Upper lobe of right lung (tissue), 1 donor: ENCODE measurements around the gene SRP19. TPM values are rescaled to one million over a fixed set of nuclear protein-coding genes. Genes with fewer than 3 reads are reported as not detected.

Source experiments
- ATAC-seq: fragments of 200-7000 bp; cut with Tn5 transposase; one replicate; pipeline ENCODE4 v1.9.1; 2020; ENCODE audit warnings: mild to moderate bottlenecking, moderate library complexity
- DNase-seq: peaks from one replicate; pipeline ENCODE4 v3.0.0-alpha.2; 2020
- H3K27ac ChIP-seq: fragments of 200-600 bp; one replicate; pipeline ENCODE4 v1.8.0; 2022
- H3K27me3 ChIP-seq: fragments of 200-600 bp; one replicate; pipeline ENCODE4 v1.8.0; 2022; ENCODE audit warnings: mild to moderate bottlenecking
- H3K36me3 ChIP-seq: fragments of 200-600 bp; one replicate; pipeline ENCODE4 v1.8.0; 2022
- H3K4me1 ChIP-seq: fragments of 200-600 bp; one replicate; pipeline ENCODE4 v1.8.0; 2022
- H3K4me3 ChIP-seq: fragments of 200-600 bp; one replicate; pipeline ENCODE4 v1.8.0; 2022; ENCODE audit warnings: mild to moderate bottlenecking
- H3K9me3 ChIP-seq: fragments of 200-600 bp; one replicate; pipeline ENCODE4 v1.8.0; 2022
- CTCF ChIP-seq: fragments of 200-600 bp; IDR thresholded peaks from one replicate; pipeline ENCODE4 v1.8.0; 2022; ENCODE audit warnings: antibody characterized with exemption
- intact Hi-C: fragments of 100-400 bp; cut with DNase I; formaldehyde crosslinking; loops from one replicate; pipeline ENCODE4 v1.11.0; 2022
- total RNA-seq: library from RNA; stranded (reverse); fragmentation: NEBNext Ultra II Directional; extraction: Animal tissue kit (Norgen Biotek cat#: 25700); gene quantifications from one replicate; pipeline ENCODE4 v1.2.1, GENCODE V29; 2021
- donor health status: DM: no; HTN: yes; CAD: no; lungs with severe emphysema.

SRP19 gene
- total RNA-seq, 1 donor from 2014 or later = 22.8 TPM

GRCh38 chr5:112910529-112910928, 49.4 kb downstream of the SRP19 start:
- H3K36me3 ChIP-seq = peaks cover 38% of the 10 kb centered on the region
- no peak overlapping the region for H3K27ac ChIP-seq
- no peaks in the 10 kb centered on the region for H3K27me3 ChIP-seq
- no peaks in the 10 kb centered on the region for H3K9me3 ChIP-seq
- peaks cover 6% of the 10 kb centered on the region for H3K4me1 ChIP-seq
- ATAC-seq (no peak), DNase-seq (no peak)
- intact Hi-C loops = no loop called here
- H3K4me3 ChIP-seq = no peak overlapping the region
- no peak for TF ChIP-seq CTCF

DNA sequence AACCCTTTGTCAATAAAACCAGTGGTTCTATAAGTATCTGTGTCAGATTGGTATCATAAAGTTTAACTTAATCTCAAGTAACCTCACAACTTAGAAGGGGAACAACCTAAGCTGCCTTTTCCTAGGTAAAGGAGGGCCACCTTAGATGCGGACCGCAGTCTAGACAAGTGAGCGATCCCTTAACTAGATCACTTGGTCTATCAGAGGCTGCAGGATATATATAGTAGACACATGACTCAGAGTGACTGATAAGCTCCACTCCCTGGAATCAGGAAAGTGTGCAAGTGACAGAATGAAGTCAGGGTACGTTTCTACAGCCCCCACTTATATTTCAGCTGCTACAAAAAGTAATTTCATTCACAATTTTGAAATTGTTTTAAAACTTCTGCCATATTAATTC, 53.5 kb downstream of the SRP19 start:
- peaks cover 57% of the 10 kb centered on the region for H3K36me3 ChIP-seq
- TF ChIP-seq CTCF = no peak
- H3K4me3 ChIP-seq = no peak overlapping the region
- DNase-seq = no peak
- intact Hi-C loops = no loop called here
- peaks cover 36% of the 10 kb centered on the region for H3K4me1 ChIP-seq
- H3K27me3 ChIP-seq = no peaks in the 10 kb centered on the region
- no peak overlapping the region for H3K27ac ChIP-seq
- no peaks in the 10 kb centered on the region for H3K9me3 ChIP-seq
- ATAC-seq = no peak

- TF ChIP-seq CTCF = no peak
- no peak for DNase-seq
- intact Hi-C loops = no loop called here
- Histone ChIP-seq H3K27me3 (no peaks in the 10 kb centered on the region), H3K36me3 (peaks cover 48% of the 10 kb centered on the region), H3K4me3 (no peak overlapping the region), H3K4me1 (peaks cover 48% of the 10 kb centered on the region), H3K9me3 (no peaks in the 10 kb centered on the region), H3K27ac (no peak overlapping the region)
- ATAC-seq = no peak
These were observed 54.7 kb downstream of the SRP19 start for GRCh38 chr5:112915831-112916230.

DNA sequence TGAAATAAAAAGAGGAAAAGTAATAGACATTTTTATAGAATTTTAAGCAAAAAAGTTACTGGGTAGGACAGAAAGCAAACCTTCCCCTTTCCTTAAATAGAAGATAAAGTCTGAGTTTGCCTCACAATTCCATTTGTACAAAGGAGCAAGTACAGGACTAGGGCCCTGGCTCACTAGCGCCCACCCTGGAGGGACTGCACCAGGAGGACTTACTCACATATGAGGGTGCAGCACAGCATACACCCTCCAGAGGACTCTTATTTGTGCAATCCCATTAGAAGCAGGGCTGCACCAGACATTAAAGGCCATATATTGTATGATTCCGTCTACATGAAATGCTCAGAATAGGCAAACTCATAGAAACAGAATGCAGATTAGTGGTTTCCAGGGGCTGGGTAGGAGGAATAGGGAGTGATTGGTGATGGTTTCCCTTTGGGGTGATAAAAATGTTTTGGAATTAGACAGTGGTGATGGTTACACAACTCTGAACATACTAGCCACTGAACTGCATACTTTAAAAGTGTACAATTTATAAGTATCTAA, 56.4 kb downstream of the SRP19 start:
- peak; percentile 15 for TF ChIP-seq CTCF
- no peak overlapping the region for H3K4me3 ChIP-seq
- ATAC-seq = no peak

GRCh38 chr5:112918136-112918535, 57.0 kb downstream of the SRP19 start:
- ATAC-seq (no peak), DNase-seq (no peak)
- Histone ChIP-seq H3K27me3 (no peaks in the 10 kb centered on the region), H3K27ac (no peak overlapping the region), H3K9me3 (no peaks in the 10 kb centered on the region), H3K4me1 (peaks cover 54% of the 10 kb centered on the region), H3K4me3 (no peak overlapping the region), H3K36me3 (peaks cover 43% of the 10 kb centered on the region)
- TF ChIP-seq CTCF = no peak
- intact Hi-C loops = no loop called here

More for the DNA sequence above, 56.4 kb downstream of the SRP19 start:
- intact Hi-C loops = no loop called here
- Histone ChIP-seq H3K27me3 (no peaks in the 10 kb centered on the region), H3K27ac (no peak overlapping the region), H3K4me1 (peaks cover 51% of the 10 kb centered on the region), H3K36me3 (peaks cover 43% of the 10 kb centered on the region), H3K9me3 (no peaks in the 10 kb centered on the region)
- DNase-seq = no peak

DNA sequence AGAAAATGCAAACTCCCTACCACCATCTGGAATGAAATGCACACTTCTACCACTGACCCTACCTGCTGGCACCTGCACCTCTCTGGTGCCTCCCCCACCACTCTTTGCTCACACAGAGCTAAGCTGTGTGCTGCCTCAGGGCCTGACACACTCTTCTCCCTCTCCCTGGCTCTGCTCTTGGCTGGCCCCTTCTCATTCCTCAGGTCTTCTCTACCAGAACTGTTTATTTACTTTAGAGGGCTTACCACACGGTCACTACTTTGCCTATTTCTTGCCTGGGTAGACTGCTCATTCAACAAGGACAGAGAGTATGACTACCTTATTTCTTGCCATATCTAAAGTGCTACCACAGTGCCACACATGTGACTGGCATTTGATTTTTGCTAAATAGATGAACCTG, 57.6 kb downstream of the SRP19 start:
- TF ChIP-seq CTCF = no peak
- Histone ChIP-seq H3K9me3 (no peaks in the 10 kb centered on the region), H3K4me1 (peaks cover 58% of the 10 kb centered on the region), H3K27me3 (no peaks in the 10 kb centered on the region), H3K4me3 (no peak overlapping the region), H3K36me3 (peaks cover 43% of the 10 kb centered on the region), H3K27ac (no peak overlapping the region)
- intact Hi-C loops = no loop called here
- DNase-seq (no peak), ATAC-seq (no peak)
